ENCODE measurements around the gene BICDL1. TPM values are rescaled to one million over a fixed set of nuclear protein-coding genes. Genes with fewer than 3 reads are reported as not detected.

BICDL1 gene
- polyA plus RNA-seq, 1 experiment, result not detected

- ChIA-PET POLR2A (interaction anchor here (0.9 to 1.5 kb wide), 3 partner anchors 31 to 115 kb away, joined by 3 to 7 read pairs (median 6); partner anchors contain the start of genes RAB35 and RPLP0), CTCF (interaction anchor here (0.6 to 1.2 kb wide), 3 partner anchors 28 to 123 kb away, joined by 3 to 4 read pairs (median 3); no protein-coding TSS in a partner anchor)
- H3K9me3 ChIP-seq (ENCODE audit: control insufficient read depth, insufficient read depth, low read length), result no peaks in the 10 kb centered on the region; the same call in 1 of the 2 replicates
- H3K4me3 ChIP-seq (ENCODE audit: low read depth, low read length), result no peak overlapping the region
- no peaks in the 10 kb centered on the region for H3K27me3 ChIP-seq (ENCODE audit: control insufficient read depth, insufficient read depth, low read length)
- TF ChIP-seq CTCF (IDR thresholded peaks at IDR 0.05; ENCODE audit: low read depth, low read length), result no peak
- no peak for DNase-seq (ENCODE audit: low read depth, low spot score)
- H3K27ac ChIP-seq (ENCODE audit: low read depth, low read length), result no peak overlapping the region
Measured at GRCh38 chr12:120085920-120086645, 97.0 kb downstream of the BICDL1 start.

GRCh38 chr12:120086801-120087621 lies 98.0 kb downstream of the BICDL1 start:
- CTCF ChIA-PET, result interaction anchor here (0.8 to 1.2 kb wide), 5 partner anchors 9 to 217 kb away, joined by 3 to 7 read pairs (median 6); no protein-coding TSS in a partner anchor

GRCh38 chr12:120089105-120089504 lies 100.1 kb downstream of the BICDL1 start:
- no peaks in the 10 kb centered on the region; the same call in 1 of the 2 replicates for H3K9me3 ChIP-seq (ENCODE audit: control insufficient read depth, insufficient read depth, low read length)
- H3K27ac ChIP-seq (ENCODE audit: low read depth, low read length), result no peak overlapping the region
- no peak for TF ChIP-seq CTCF (IDR thresholded peaks at IDR 0.05; ENCODE audit: low read depth, low read length)
- DNase-seq (ENCODE audit: low read depth, low spot score), result no peak
- H3K27me3 ChIP-seq (ENCODE audit: control insufficient read depth, insufficient read depth, low read length), result no peaks in the 10 kb centered on the region
- ChIA-PET CTCF (no interaction called here), POLR2A (no interaction called here)
- no peak overlapping the region for H3K4me3 ChIP-seq (ENCODE audit: low read depth, low read length)

More at GRCh38 chr12:120086801-120087621, 98.0 kb downstream of the BICDL1 start:
- no peaks in the 10 kb centered on the region for H3K27me3 ChIP-seq (ENCODE audit: control insufficient read depth, insufficient read depth, low read length)
- peak; percentile 99 for TF ChIP-seq CTCF (IDR thresholded peaks at IDR 0.05; ENCODE audit: low read depth, low read length)
- H3K9me3 ChIP-seq (ENCODE audit: control insufficient read depth, insufficient read depth, low read length), result no peaks in the 10 kb centered on the region; the same call in 1 of the 2 replicates
- peak; percentile 98 for DNase-seq (ENCODE audit: low read depth, low spot score)
- peak overlapping the region; percentile 81 for H3K27ac ChIP-seq (ENCODE audit: low read depth, low read length)
- POLR2A ChIA-PET, result interaction anchor here (0.6 to 1.5 kb wide), 5 partner anchors 30 to 114 kb away, joined by 3 to 7 read pairs (median 4); partner anchors contain the start of genes RAB35 and RPLP0
- H3K4me3 ChIP-seq (ENCODE audit: low read depth, low read length), result peak overlapping the region; percentile 68

- no peak for DNase-seq (ENCODE audit: low read depth, low spot score)
- ChIA-PET CTCF (no interaction called here), POLR2A (no interaction called here)
- Histone ChIP-seq H3K27ac (ENCODE audit: low read depth, low read length) (no peak overlapping the region), H3K27me3 (ENCODE audit: control insufficient read depth, insufficient read depth, low read length) (no peaks in the 10 kb centered on the region), H3K9me3 (ENCODE audit: control insufficient read depth, insufficient read depth, low read length) (no peaks in the 10 kb centered on the region; the same call in 1 of the 2 replicates), H3K4me3 (ENCODE audit: low read depth, low read length) (no peak overlapping the region)
- no peak for TF ChIP-seq CTCF (IDR thresholded peaks at IDR 0.05; ENCODE audit: low read depth, low read length)
Measured at GRCh38 chr12:120089796-120090195, 100.8 kb downstream of the BICDL1 start.

All from AG04450 (cell line).